ENCODE data around the gene MAML2.
A peak's percentile ranks its signal among the peaks of the same experiment; 100 is the strongest.

The MAML2 gene

DNA sequence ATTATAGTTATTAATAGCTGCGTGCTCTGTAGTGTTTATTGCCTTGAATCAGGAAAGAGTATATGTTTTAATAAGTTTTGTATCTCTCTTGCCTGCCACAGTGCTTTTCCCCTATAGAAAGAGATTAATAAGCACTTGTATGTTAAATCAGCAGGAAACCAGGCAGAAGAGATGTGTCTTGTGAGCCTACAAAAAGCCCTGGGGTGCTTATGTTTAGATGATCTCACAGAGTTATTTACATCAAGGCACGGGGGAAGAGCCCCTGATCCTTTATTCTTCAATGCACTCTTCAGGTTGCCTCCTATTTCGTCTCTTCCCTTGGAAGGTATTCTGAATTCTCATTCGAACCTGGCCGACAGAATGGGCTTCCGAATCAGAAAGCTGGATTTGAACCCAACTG is 183.0 kb downstream of the MAML2 start:
- TF ChIP-seq, protein P1, sequence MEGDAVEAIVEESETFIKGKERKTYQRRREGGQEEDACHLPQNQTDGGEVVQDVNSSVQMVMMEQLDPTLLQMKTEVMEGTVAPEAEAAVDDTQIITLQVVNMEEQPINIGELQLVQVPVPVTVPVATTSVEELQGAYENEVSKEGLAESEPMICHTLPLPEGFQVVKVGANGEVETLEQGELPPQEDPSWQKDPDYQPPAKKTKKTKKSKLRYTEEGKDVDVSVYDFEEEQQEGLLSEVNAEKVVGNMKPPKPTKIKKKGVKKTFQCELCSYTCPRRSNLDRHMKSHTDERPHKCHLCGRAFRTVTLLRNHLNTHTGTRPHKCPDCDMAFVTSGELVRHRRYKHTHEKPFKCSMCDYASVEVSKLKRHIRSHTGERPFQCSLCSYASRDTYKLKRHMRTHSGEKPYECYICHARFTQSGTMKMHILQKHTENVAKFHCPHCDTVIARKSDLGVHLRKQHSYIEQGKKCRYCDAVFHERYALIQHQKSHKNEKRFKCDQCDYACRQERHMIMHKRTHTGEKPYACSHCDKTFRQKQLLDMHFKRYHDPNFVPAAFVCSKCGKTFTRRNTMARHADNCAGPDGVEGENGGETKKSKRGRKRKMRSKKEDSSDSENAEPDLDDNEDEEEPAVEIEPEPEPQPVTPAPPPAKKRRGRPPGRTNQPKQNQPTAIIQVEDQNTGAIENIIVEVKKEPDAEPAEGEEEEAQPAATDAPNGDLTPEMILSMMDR (IDR thresholded peaks at IDR 0.05) = no peak
- Histone ChIP-seq H3K4me1 (ENCODE audit: control insufficient read depth in 1 of 2, insufficient read depth in 1 of 2, low read depth in 1 of 2, low read length in 1 of 2) (peaks cover 28% of the 10 kb centered on the region in 2 experiments), H3K27ac (no peak overlapping the region)

DNA sequence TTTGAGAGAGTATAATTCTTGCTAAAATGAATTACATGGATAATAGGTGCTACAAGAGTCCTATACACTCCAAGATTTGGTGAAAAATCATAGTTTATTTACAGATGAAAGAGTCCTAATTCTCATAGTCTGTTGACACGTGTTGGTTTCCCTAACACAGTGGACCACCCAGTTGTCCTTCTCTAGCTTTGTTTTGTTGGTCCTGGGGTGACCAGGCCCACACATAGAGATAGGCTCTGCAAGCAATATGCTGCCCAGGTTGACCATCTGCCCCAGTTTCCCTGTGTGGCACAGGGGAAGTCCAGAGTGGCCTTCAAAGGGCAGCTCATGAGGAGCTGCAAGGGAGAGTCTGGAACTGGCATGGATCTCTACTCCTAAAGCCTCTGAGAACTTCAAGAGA is 184.9 kb downstream of the MAML2 start:
- H3K27me3 ChIP-seq = no peaks in the 10 kb centered on the region
- H3K27ac ChIP-seq = peak overlapping the region; percentile 94
- no peak overlapping the region for H3K4me3 ChIP-seq (ENCODE audit: low read depth in 1 of 2, low read length in 1 of 2)
- H3K36me3 ChIP-seq = no peaks in the 10 kb centered on the region
- no peaks in the 10 kb centered on the region for H3K9me3 ChIP-seq
- TF ChIP-seq, protein P1 (IDR thresholded peaks at IDR 0.05) = no peak
- H3K4me1 ChIP-seq (ENCODE audit: control insufficient read depth in 1 of 2, insufficient read depth in 1 of 2, low read depth in 1 of 2, low read length in 1 of 2) = peaks cover 28% of the 10 kb centered on the region in 2 experiments

More for the DNA sequence above, 183.0 kb downstream of the MAML2 start:
- H3K27me3 ChIP-seq = no peaks in the 10 kb centered on the region
- no peaks in the 10 kb centered on the region for H3K36me3 ChIP-seq
- no peaks in the 10 kb centered on the region for H3K9me3 ChIP-seq
- no peak overlapping the region for H3K4me3 ChIP-seq (ENCODE audit: low read depth in 1 of 2, low read length in 1 of 2)

GRCh38 chr11:96157517-96157873 is 185.5 kb downstream of the MAML2 start:
- Histone ChIP-seq H3K27me3 (no peaks in the 10 kb centered on the region), H3K9me3 (no peaks in the 10 kb centered on the region), H3K36me3 (no peaks in the 10 kb centered on the region), H3K4me1 (ENCODE audit: control insufficient read depth in 1 of 2, insufficient read depth in 1 of 2, low read depth in 1 of 2, low read length in 1 of 2) (peaks cover 28% of the 10 kb centered on the region in 2 experiments), H3K4me3 (ENCODE audit: low read depth in 1 of 2, low read length in 1 of 2) (peak overlapping the region in 1 of 2 experiments; percentile 9), H3K27ac (peak overlapping the region; percentile 94)
- TF ChIP-seq, protein P1 (IDR thresholded peaks at IDR 0.05) = no peak

- H3K27me3 ChIP-seq = no peaks in the 10 kb centered on the region
- peak overlapping the region in 1 of 2 experiments; percentile 20 for H3K4me3 ChIP-seq (ENCODE audit: low read depth in 1 of 2, low read length in 1 of 2)
- H3K4me1 ChIP-seq (ENCODE audit: control insufficient read depth in 1 of 2, insufficient read depth in 1 of 2, low read depth in 1 of 2, low read length in 1 of 2) = peaks cover 28% of the 10 kb centered on the region in 2 experiments
Measured at GRCh38 chr11:96156379-96156722, 186.6 kb downstream of the MAML2 start.

GRCh38 chr11:96155627-96156378 is 187.2 kb downstream of the MAML2 start:
- Histone ChIP-seq H3K4me1 (ENCODE audit: control insufficient read depth in 1 of 2, insufficient read depth in 1 of 2, low read depth in 1 of 2, low read length in 1 of 2) (peaks cover 28% of the 10 kb centered on the region in 2 experiments), H3K27me3 (no peaks in the 10 kb centered on the region), H3K36me3 (no peaks in the 10 kb centered on the region), H3K9me3 (no peaks in the 10 kb centered on the region), H3K4me3 (ENCODE audit: low read depth in 1 of 2, low read length in 1 of 2) (peak overlapping the region in 1 of 2 experiments; percentile 20), H3K27ac (peak overlapping the region; percentile 94)
- TF ChIP-seq, protein P1 (IDR thresholded peaks at IDR 0.05) = no peak

More at GRCh38 chr11:96156379-96156722, 186.6 kb downstream of the MAML2 start:
- TF ChIP-seq, protein P1 (IDR thresholded peaks at IDR 0.05) = no peak
- peak overlapping the region; percentile 94 for H3K27ac ChIP-seq
- H3K9me3 ChIP-seq = no peaks in the 10 kb centered on the region
- H3K36me3 ChIP-seq = no peaks in the 10 kb centered on the region
